HepG2 (cell line): ENCODE data around the gene GRHL1. TPM values are rescaled to one million over a fixed set of nuclear protein-coding genes. Genes with fewer than 3 reads are reported as not detected.

Source experiments
- ATAC-seq: fragments of 200-7000 bp; cut with Tn5 transposase; 3 replicates; pipeline ENCODE4 v1.9.1; 2020; ENCODE audit warnings: mild to moderate bottlenecking, moderate library complexity
- BruUV-seq: library from RNA; stranded (reverse); fragments of 400-500 nt; replicated peaks from 2 replicates; lab custom pipeline; 2021; lab: Mats Ljungman, UMichigan
- CTCF ChIA-PET: fragments of 300-600 bp; formaldehyde crosslinking; extraction: SDS; loops from one replicate; lab custom pipeline; 2021; ENCODE audit warnings: low total read pairs, inconsistent platforms, low intra/inter-chr PET ratio; lab: Yijun Ruan, JAX
- POLR2A ChIA-PET: fragments of 350-600 bp; sonication (Branson Sonifier 250); formaldehyde crosslinking; loops from one replicate; lab custom pipeline; 2020; ENCODE audit warnings: antibody characterized with exemption, inconsistent platforms; lab: Yijun Ruan, JAX
- DNase-seq: peaks from one replicate; pipeline ENCODE4 v3.0.0-alpha.2; 2015; ENCODE audit warnings: low spot score
- FAIRE-seq: peaks from 3 replicates; lab custom pipeline; 2011; peaks lifted over from hg19 to GRCh38; lab: Jason Lieb, UNC
- H2AFZ ChIP-seq: one replicate; pipeline ENCODE4 v1.6.1; 2011; ENCODE audit warnings: low read length, inconsistent platforms
- H3K27ac ChIP-seq: fragments of 300-600 bp; 3 replicates; pipeline ENCODE4 v1.8.0; 2011; ENCODE audit warnings: mixed run types, mild to moderate bottlenecking, mixed read lengths, low read length, inconsistent platforms; ENCODE audit not compliant: insufficient read depth; ENCODE audit errors: extremely low read length
- H3K27me3 ChIP-seq, 2 experiments: fragments of 200-600 bp in 1 of 2; 2 replicates in 1 of 2; 3 replicates in 1 of 2; pipeline versions ENCODE4 v1.6.0 to v1.8.0; 2011; ENCODE audit warnings: low read length in 2 of 2, mild to moderate bottlenecking in 2 of 2, moderate library complexity in 2 of 2, inconsistent platforms in 1 of 2; ENCODE audit not compliant: insufficient read depth in 2 of 2, control insufficient read depth in 1 of 2
- H3K36me3 ChIP-seq, 2 experiments: fragments of 200-600 bp in 1 of 2; replicated peaks in 1 of 2; 2 replicates in 1 of 2; 3 replicates in 1 of 2; pipeline versions ENCODE4 v1.5.1 to v1.8.0; 2011; ENCODE audit warnings: low read length in 2 of 2, inconsistent platforms in 1 of 2; ENCODE audit not compliant: insufficient read depth in 2 of 2, control insufficient read depth in 1 of 2
- H3K4me1 ChIP-seq: 2 replicates; pipeline ENCODE4 v1.5.1; 2012; ENCODE audit warnings: low read length, inconsistent platforms; ENCODE audit not compliant: insufficient read depth
- H3K4me2 ChIP-seq: 2 replicates; pipeline ENCODE4 v1.6.0; 2011; ENCODE audit warnings: low read depth, low read length, inconsistent platforms
- H3K4me3 ChIP-seq, 3 experiments: fragments of 200-600 bp in 1 of 3; sonication (generic), shearing (Covaris generic) in 1 of 3; replicated peaks in 1 of 3; 2 replicates each; pipeline ENCODE4 v1.5.1; 2011 to 2016; ENCODE audit warnings: low read length in 3 of 3, inconsistent platforms in 2 of 3, low read depth in 2 of 3, mild to moderate bottlenecking in 2 of 3, control low read depth in 1 of 3, mixed read lengths in 1 of 3; ENCODE audit not compliant: insufficient read depth in 1 of 3
- H3K79me2 ChIP-seq: one replicate; pipeline ENCODE4 v1.6.1; 2011; ENCODE audit warnings: low read length, inconsistent platforms; ENCODE audit not compliant: insufficient read depth
- H3K9ac ChIP-seq: 2 replicates; pipeline ENCODE4 v1.6.0; 2011; ENCODE audit warnings: mild to moderate bottlenecking, low read depth, low read length, inconsistent platforms; ENCODE audit not compliant: insufficient read depth
- H3K9me3 ChIP-seq: 2 replicates; pipeline ENCODE4 v1.5.1; 2012; ENCODE audit warnings: mild to moderate bottlenecking, low read length
- H4K20me1 ChIP-seq: 2 replicates; pipeline ENCODE4 v1.6.0; 2011; ENCODE audit warnings: inconsistent platforms, mild to moderate bottlenecking, low read length, moderate library complexity; ENCODE audit not compliant: insufficient read depth
- AGO1 ChIP-seq: fragments of 200-400 bp; formaldehyde crosslinking; IDR thresholded peaks from 2 replicates; pipeline ENCODE4 v1.6.1; 2017; ENCODE audit warnings: mild to moderate bottlenecking, low read depth, low read length, moderate library complexity; ENCODE audit not compliant: poor library complexity, severe bottlenecking
- HNF4G ChIP-seq, 2 experiments: sonication (generic) in 1 of 2; formaldehyde crosslinking in 1 of 2; IDR thresholded peaks; 2 replicates each; pipeline versions ENCODE4 v1.4.0 to v1.6.1; 2011 to 2020; ENCODE audit warnings: borderline replicate concordance in 2 of 2, low read depth in 2 of 2, mild to moderate bottlenecking in 2 of 2, low read length in 1 of 2, missing genetic modification reagents in 1 of 2, moderate library complexity in 1 of 2
- NFKB2 ChIP-seq: sonication (generic); formaldehyde crosslinking; IDR thresholded peaks from 2 replicates; pipeline ENCODE4 v1.4.0; 2020; ENCODE audit warnings: missing genetic modification reagents, borderline replicate concordance
- PRPF4 ChIP-seq: fragments of 200-400 bp; formaldehyde crosslinking; IDR thresholded peaks from 2 replicates; pipeline ENCODE4 v1.6.1; 2016; ENCODE audit warnings: low read length, low read depth; ENCODE audit not compliant: poor library complexity, severe bottlenecking
- TOPORS ChIP-seq: sonication (generic); formaldehyde crosslinking; IDR thresholded peaks from 2 replicates; pipeline ENCODE4 v1.8.0; 2023; ENCODE audit warnings: mild to moderate bottlenecking, missing genetic modification reagents
- U2AF2 ChIP-seq: fragments of 200-400 bp; formaldehyde crosslinking; IDR thresholded peaks from 2 replicates; pipeline ENCODE4 v1.6.1; 2017; ENCODE audit warnings: low read depth, mild to moderate bottlenecking, low read length
- ZNF329 ChIP-seq: sonication (generic); formaldehyde crosslinking; IDR thresholded peaks from 2 replicates; pipeline ENCODE4 v1.9.0; 2021; ENCODE audit warnings: low read depth, mild to moderate bottlenecking, missing genetic modification reagents
- ZNF629 ChIP-seq: sonication (generic); formaldehyde crosslinking; conservative IDR thresholded peaks from 2 replicates; pipeline ENCODE4 v1.5.0; 2020; ENCODE audit warnings: missing genetic modification reagents
- ZSCAN21 ChIP-seq: sonication (generic); formaldehyde crosslinking; IDR thresholded peaks from 2 replicates; pipeline ENCODE4 v1.8.0; 2022; ENCODE audit warnings: mild to moderate bottlenecking, missing genetic modification reagents, moderate library complexity, borderline replicate concordance
- WGBS: methylation state at CpG from one replicate; pipeline ENCODE4 v1.1.6; 2017; ENCODE audit warnings: low lambda C conversion rate; 5-methylcytosine and 5-hydroxymethylcytosine counted together
- in situ Hi-C: cut with HindIII; loops from 2 replicates; pipeline ENCODE4 v1.10.0; 2017; ENCODE audit warnings: low pct_unique_long_range_greater_than_20kb; ENCODE audit not compliant: extremely low pct_ligation_motif_present
- intact Hi-C: fragments of 100-400 bp; cut with micrococcal nuclease; formaldehyde crosslinking; loops from one replicate; pipeline ENCODE4 v1.10.0; 2022; ENCODE audit not compliant: unreplicated experiment
- polyA plus RNA-seq, 8 experiments: library from polyadenylated mRNA; depleted of rRNA in 3 of 8; stranded (reverse) in 7 of 8; unstranded in 1 of 8; fragments of >200 nt; fragmentation: Illumina TruSeq in 4 of 8; extraction: Trizol in 4 of 8; gene quantifications; 2 replicates each; pipeline versions ENCODE4 v1.2.1 to v1.2.3, GENCODE V29; 2011 to 2016; ENCODE audit warnings: low read depth in 4 of 8, missing spikeins in 1 of 8, mixed read lengths in 1 of 8; ENCODE audit not compliant: insufficient read depth in 1 of 8
- total RNA-seq, 5 experiments: library from RNA; depleted of rRNA; stranded (reverse); fragments of >200 nt; fragmentation: Illumina TruSeq; extraction: Trizol; gene quantifications; 2 replicates each; pipeline ENCODE4 v1.2.3, GENCODE V29; 2016; ENCODE audit warnings: low read depth in 1 of 5
- TF ChIP-seq, protein P1 (sequence below): fragments of 450-650 bp; IDR thresholded peaks from 2 replicates; pipeline ENCODE4 v1.6.1; 2017
- TF ChIP-seq, protein P2 (sequence below): sonication (generic); formaldehyde crosslinking; IDR thresholded peaks from 2 replicates; pipeline ENCODE4 v1.8.0; 2022; ENCODE audit warnings: missing genetic modification reagents, mild to moderate bottlenecking, moderate library complexity, borderline replicate concordance

GRHL1 gene
- total and polyA plus RNA-seq, 2 of the 13 experiments (the other 11 are each of a cell fraction or from before 2014, with no cell fraction given) = 9.3 to 12.0 TPM

DNA sequence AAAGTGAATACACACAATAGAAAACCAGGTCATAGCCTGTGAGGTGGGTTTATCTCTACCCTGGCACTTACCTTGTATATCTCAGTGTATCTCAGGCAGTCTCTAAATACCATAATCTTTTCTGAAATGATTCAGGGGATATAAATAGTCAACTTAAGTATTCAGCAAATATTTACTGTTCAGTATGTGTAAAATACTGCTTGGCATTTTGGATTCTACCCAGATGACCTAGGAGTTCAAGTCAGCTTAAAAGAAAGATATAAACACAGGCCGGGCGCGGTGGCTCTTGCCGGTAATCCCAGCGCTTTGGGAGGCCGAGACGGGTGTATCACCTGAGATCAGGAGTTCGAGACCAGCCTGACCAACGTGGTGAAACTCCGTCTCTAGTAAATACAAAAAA is 23.8 kb downstream of the GRHL1 start (continued):
- TF ChIP-seq, protein P1, sequence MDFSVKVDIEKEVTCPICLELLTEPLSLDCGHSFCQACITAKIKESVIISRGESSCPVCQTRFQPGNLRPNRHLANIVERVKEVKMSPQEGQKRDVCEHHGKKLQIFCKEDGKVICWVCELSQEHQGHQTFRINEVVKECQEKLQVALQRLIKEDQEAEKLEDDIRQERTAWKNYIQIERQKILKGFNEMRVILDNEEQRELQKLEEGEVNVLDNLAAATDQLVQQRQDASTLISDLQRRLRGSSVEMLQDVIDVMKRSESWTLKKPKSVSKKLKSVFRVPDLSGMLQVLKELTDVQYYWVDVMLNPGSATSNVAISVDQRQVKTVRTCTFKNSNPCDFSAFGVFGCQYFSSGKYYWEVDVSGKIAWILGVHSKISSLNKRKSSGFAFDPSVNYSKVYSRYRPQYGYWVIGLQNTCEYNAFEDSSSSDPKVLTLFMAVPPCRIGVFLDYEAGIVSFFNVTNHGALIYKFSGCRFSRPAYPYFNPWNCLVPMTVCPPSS = no peak
- no peak for TF ChIP-seq NFKB2 (CRISPR knock-in tag)
- no peak for TF ChIP-seq TOPORS
- TF ChIP-seq HNF4G (IDR thresholded peaks at IDR 0.05; ENCODE audit: borderline replicate concordance, low read depth, low read length) = no peak
- no peak for TF ChIP-seq HNF4G (CRISPR knock-in tag; IDR thresholded peaks at IDR 0.05; ENCODE audit: borderline replicate concordance, low read depth)
- TF ChIP-seq ZNF329 (CRISPR knock-in tag) = no peak
- no peak for TF ChIP-seq PRPF4
- no peak for TF ChIP-seq ZSCAN21 (CRISPR knock-in tag)
- no peak for TF ChIP-seq U2AF2
- no peak for TF ChIP-seq AGO1

DNA sequence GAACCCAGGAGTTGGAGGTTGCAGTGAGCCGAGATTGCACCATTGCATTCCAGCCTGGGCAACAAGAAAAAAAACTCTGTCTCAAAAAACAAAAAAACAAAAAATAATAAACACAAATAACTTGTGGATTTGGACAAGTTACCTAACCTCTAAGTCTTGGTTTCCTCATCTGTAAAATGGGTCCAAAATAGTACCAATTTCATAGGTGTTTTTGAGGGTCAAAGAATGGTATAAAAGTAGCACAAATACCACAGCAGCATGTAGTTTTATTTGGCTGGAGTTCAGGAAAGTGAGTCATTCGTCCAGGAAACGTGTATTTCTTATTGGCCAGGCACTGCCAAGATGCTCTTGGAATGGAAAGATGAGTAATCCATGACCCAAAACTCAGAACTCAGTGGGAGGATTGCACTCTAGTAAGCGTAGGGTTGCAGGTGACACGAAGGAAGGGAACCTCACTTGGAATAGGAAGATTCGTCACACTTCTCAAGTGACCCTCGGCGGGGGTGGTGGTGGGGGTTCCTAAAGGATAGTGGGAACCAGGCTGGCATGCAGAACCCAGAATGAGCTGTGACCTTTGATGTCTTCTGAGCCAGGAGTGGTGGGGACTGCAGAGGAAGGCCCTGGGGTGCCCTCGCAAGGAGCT is 24.4 kb downstream of the GRHL1 start:
- CTCF ChIA-PET = no interaction called here
- intact Hi-C loops = no loop called here
- Histone ChIP-seq H4K20me1 (no peaks in the 10 kb centered on the region), H3K4me3 (no peak overlapping the region), H3K79me2 (no peaks in the 10 kb centered on the region), H3K9ac (no peak overlapping the region), H2AFZ (no peak overlapping the region), H3K27ac (no peak overlapping the region), H3K4me1 (no peaks in the 10 kb centered on the region), H3K36me3 (peaks cover 8 to 48% of the 10 kb centered on the region in 2 experiments; a peak in 4 of 5 replicates), H3K9me3 (no peaks in the 10 kb centered on the region), H3K27me3 (no peaks in the 10 kb centered on the region), H3K4me2 (no peak overlapping the region)
- no peak for DNase-seq
- POLR2A ChIA-PET = no interaction called here
- no peak for FAIRE-seq
- 95% methylated on average over 9 of the region's 9 CpGs for WGBS
- no TSS peak for BruUV-seq
- in situ Hi-C loops = no loop called here
- TF ChIP-seq ZNF629 (CRISPR knock-in tag) = peak; percentile 71
- TF ChIP-seq, protein P2, sequence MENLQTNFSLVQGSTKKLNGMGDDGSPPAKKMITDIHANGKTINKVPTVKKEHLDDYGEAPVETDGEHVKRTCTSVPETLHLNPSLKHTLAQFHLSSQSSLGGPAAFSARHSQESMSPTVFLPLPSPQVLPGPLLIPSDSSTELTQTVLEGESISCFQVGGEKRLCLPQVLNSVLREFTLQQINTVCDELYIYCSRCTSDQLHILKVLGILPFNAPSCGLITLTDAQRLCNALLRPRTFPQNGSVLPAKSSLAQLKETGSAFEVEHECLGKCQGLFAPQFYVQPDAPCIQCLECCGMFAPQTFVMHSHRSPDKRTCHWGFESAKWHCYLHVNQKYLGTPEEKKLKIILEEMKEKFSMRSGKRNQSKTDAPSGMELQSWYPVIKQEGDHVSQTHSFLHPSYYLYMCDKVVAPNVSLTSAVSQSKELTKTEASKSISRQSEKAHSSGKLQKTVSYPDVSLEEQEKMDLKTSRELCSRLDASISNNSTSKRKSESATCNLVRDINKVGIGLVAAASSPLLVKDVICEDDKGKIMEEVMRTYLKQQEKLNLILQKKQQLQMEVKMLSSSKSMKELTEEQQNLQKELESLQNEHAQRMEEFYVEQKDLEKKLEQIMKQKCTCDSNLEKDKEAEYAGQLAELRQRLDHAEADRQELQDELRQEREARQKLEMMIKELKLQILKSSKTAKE (CRISPR knock-in tag) = no peak
- no peak for ATAC-seq
